SU-DHL-6 (cell line): Measurements from ENCODE around the gene YIF1A.

ENCODE experiments used
- H2AFZ ChIP-seq: fragments of 200-600 bp; sonication (generic); 2 replicates; pipeline ENCODE4 v1.6.1; 2014; ENCODE audit warnings: low read depth, mild to moderate bottlenecking, moderate library complexity, mixed read lengths, antibody characterized with exemption, low read length; ENCODE audit not compliant: severe bottlenecking
- H3F3A ChIP-seq: fragments of 200-600 bp; shearing (Covaris generic); 2 replicates; pipeline ENCODE4 v1.6.0; 2016; ENCODE audit warnings: antibody characterized with exemption, mild to moderate bottlenecking; ENCODE audit not compliant: insufficient read depth
- H3K27ac ChIP-seq: fragments of 200-600 bp; sonication (generic); 2 replicates; pipeline ENCODE4 v1.5.1; 2016; ENCODE audit warnings: low read depth, mild to moderate bottlenecking, low read length, moderate library complexity, mixed read lengths
- H3K27me3 ChIP-seq: fragments of 200-600 bp; sonication (generic), shearing (Covaris generic); 2 replicates; pipeline ENCODE4 v1.6.0; 2014; ENCODE audit warnings: mild to moderate bottlenecking, low read length
- H3K36me3 ChIP-seq: fragments of 200-600 bp; sonication (generic); 2 replicates; pipeline ENCODE4 v1.6.1; 2014; ENCODE audit warnings: mild to moderate bottlenecking, low read length, mixed read lengths
- H3K4me2 ChIP-seq: fragments of 300-600, 200-600 bp; shearing (Covaris generic), sonication (generic); 2 replicates; pipeline ENCODE4 v1.6.0; 2014; ENCODE audit warnings: low read length, low read depth, mild to moderate bottlenecking; ENCODE audit not compliant: poor library complexity, severe bottlenecking
- H3K4me3 ChIP-seq: fragments of 200-600 bp; sonication (generic); 2 replicates; pipeline ENCODE4 v1.5.1; 2014; ENCODE audit warnings: antibody characterized with exemption, low read length, mild to moderate bottlenecking, mixed read lengths; ENCODE audit not compliant: insufficient read depth, poor library complexity, severe bottlenecking
- H3K79me2 ChIP-seq: fragments of 200-600 bp; sonication (generic); 2 replicates; pipeline ENCODE4 v1.6.1; 2014; ENCODE audit warnings: mild to moderate bottlenecking, low read length, moderate library complexity; ENCODE audit not compliant: insufficient read depth
- H3K9ac ChIP-seq: fragments of 200-600 bp; sonication (generic); 2 replicates; pipeline ENCODE4 v1.7.0; 2014; ENCODE audit warnings: mild to moderate bottlenecking, low read length
- H3K9me2 ChIP-seq: fragments of 200-600 bp; sonication (generic); replicated peaks from 2 replicates; pipeline ENCODE4 v1.6.1; 2014; ENCODE audit warnings: low read length; ENCODE audit not compliant: insufficient read depth
- H3K9me3 ChIP-seq: fragments of 200-600 bp; sonication (generic); 2 replicates; pipeline ENCODE4 v1.6.1; 2014; ENCODE audit warnings: low read length, mixed read lengths; ENCODE audit not compliant: insufficient read depth
- H4K20me1 ChIP-seq: fragments of 200-600 bp; sonication (generic); 2 replicates; pipeline ENCODE4 v1.6.1; 2014; ENCODE audit warnings: low read depth, mild to moderate bottlenecking, antibody characterized with exemption, low read length, moderate library complexity, mixed read lengths
- EZH2phosphoT487 ChIP-seq: fragments of 200-600 bp; sonication (generic), shearing (Covaris generic); conservative IDR thresholded peaks from 2 replicates; pipeline ENCODE4 v1.6.1; 2018; ENCODE audit warnings: mild to moderate bottlenecking, antibody characterized with exemption, low read length, moderate library complexity, mixed read lengths
- TF ChIP-seq, protein P1 (sequence below): fragments of 200-600 bp; sonication (generic); IDR thresholded peaks from one replicate; pipeline ENCODE4 v1.5.1; 2017; ENCODE audit warnings: antibody characterized with exemption, mild to moderate bottlenecking, low read length, moderate library complexity; ENCODE audit not compliant: insufficient read depth, poor library complexity, severe bottlenecking

Gene YIF1A

DNA sequence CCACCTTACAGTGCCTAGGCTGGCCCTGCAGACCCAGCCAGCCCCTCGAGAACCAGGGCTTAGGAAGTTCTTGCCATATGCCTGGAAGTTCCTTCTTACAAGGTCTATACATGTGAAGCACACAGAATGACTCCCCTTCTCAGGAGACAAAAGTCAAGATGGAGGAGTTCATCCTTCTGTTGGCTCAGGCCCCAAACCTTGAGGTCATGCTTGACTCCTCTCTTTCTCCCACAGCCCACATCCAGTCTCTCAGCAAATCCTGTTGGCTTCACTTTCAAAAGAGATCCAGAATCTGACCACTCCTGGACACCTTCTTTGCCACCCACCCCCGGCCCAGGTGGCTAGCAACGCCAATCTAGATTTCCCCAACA, 29.6 kb upstream of the YIF1A start:
- Histone ChIP-seq H3K79me2 (no peaks in the 10 kb centered on the region), H3K9me2 (no peaks in the 10 kb centered on the region), H3K27ac (no peak overlapping the region), H3K4me3 (no peak overlapping the region), H4K20me1 (no peaks in the 10 kb centered on the region), H3K9me3 (no peaks in the 10 kb centered on the region), H2AFZ (no peak overlapping the region), H3F3A (no peaks in the 10 kb centered on the region), H3K36me3 (no peaks in the 10 kb centered on the region), H3K4me2 (no peak overlapping the region), H3K9ac (no peak overlapping the region), H3K27me3 (no peaks in the 10 kb centered on the region)
- TF ChIP-seq EZH2phosphoT487 = no peak
- TF ChIP-seq, protein P1, sequence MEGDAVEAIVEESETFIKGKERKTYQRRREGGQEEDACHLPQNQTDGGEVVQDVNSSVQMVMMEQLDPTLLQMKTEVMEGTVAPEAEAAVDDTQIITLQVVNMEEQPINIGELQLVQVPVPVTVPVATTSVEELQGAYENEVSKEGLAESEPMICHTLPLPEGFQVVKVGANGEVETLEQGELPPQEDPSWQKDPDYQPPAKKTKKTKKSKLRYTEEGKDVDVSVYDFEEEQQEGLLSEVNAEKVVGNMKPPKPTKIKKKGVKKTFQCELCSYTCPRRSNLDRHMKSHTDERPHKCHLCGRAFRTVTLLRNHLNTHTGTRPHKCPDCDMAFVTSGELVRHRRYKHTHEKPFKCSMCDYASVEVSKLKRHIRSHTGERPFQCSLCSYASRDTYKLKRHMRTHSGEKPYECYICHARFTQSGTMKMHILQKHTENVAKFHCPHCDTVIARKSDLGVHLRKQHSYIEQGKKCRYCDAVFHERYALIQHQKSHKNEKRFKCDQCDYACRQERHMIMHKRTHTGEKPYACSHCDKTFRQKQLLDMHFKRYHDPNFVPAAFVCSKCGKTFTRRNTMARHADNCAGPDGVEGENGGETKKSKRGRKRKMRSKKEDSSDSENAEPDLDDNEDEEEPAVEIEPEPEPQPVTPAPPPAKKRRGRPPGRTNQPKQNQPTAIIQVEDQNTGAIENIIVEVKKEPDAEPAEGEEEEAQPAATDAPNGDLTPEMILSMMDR = no peak

DNA sequence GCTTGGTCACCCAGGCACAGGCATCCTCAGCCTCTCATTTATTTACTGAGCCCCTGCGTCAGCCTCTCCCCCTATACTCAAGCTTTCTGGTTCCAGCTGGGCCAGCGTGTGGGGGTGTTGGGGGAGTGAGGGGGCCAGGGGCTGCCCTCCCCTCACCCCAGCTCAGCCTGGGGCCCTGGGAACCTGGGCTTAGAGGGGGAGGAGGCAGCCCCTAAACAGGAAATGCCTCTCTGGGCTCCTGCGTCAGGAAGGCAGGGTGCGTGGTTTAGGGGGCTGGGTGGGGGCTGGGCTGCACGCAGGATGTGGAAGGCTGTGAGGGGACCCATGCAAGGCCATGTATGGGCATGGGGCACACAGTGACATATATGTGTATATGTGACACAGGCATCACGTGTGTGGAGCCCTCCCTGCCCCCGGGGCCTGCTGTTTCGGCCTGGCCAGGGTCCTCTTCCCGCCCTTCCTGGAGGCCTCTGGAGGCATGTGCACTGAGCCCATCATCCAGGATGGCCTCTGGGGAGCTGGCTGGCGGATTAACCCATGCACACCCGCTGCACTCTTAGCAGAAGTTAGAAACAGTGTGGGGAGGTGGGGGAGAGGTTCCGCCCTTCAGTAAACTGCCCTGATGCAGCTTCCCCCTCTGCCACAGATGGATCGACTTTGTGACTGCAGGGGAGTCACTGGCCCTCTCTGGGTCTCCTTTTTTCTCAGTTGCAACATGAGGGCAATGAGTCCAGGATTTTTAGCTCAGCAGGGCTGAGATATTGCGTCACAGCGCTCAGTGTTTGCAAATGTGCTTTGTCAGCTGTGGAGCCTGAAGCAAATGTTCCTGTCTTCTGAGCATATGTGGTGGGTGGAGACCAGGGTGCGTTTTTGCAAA, 29.0 kb upstream of the YIF1A start:
- no peaks in the 10 kb centered on the region for H3K9me2 ChIP-seq
- H3K27ac ChIP-seq = no peak overlapping the region
- H3K79me2 ChIP-seq = no peaks in the 10 kb centered on the region
- no peaks in the 10 kb centered on the region for H4K20me1 ChIP-seq
- H3K4me3 ChIP-seq = no peak overlapping the region
- no peak overlapping the region for H2AFZ ChIP-seq
- no peaks in the 10 kb centered on the region for H3F3A ChIP-seq
- TF ChIP-seq EZH2phosphoT487 = no peak
- TF ChIP-seq, protein P1 = no peak
- no peaks in the 10 kb centered on the region for H3K9me3 ChIP-seq
- H3K27me3 ChIP-seq = no peaks in the 10 kb centered on the region
- no peak overlapping the region for H3K4me2 ChIP-seq
- H3K36me3 ChIP-seq = no peaks in the 10 kb centered on the region
- H3K9ac ChIP-seq = no peak overlapping the region

GRCh38 chr11:66317322-66317722, 28.4 kb upstream of the YIF1A start:
- Histone ChIP-seq H3K4me2 (no peak overlapping the region), H3K9ac (no peak overlapping the region), H3K36me3 (no peaks in the 10 kb centered on the region), H3K27ac (no peak overlapping the region), H3K9me3 (no peaks in the 10 kb centered on the region), H3K4me3 (no peak overlapping the region), H4K20me1 (no peaks in the 10 kb centered on the region), H2AFZ (no peak overlapping the region), H3F3A (no peaks in the 10 kb centered on the region), H3K27me3 (no peaks in the 10 kb centered on the region), H3K79me2 (no peaks in the 10 kb centered on the region), H3K9me2 (no peaks in the 10 kb centered on the region)
- TF ChIP-seq, protein P1 = no peak
- no peak for TF ChIP-seq EZH2phosphoT487
